Nephron (organoid): Measurements from ENCODE around the gene PKP1.
A peak's percentile ranks its signal among the peaks of the same experiment; 100 is the strongest.

Experiments
- H3K27ac Mint-ChIP-seq, 3 experiments: 2 replicates each; pipeline ENCODE4 v1.8.0; 2020; ENCODE audit warnings: mixed read lengths in 3 of 3, mild to moderate bottlenecking in 2 of 3, moderate library complexity in 1 of 3
- H3K27me3 Mint-ChIP-seq: 2 replicates; pipeline ENCODE4 v1.8.0; 2021; ENCODE audit warnings: low read depth, mild to moderate bottlenecking, moderate library complexity, mixed read lengths
- H3K36me3 Mint-ChIP-seq: 2 replicates; pipeline ENCODE4 v1.8.0; 2020; ENCODE audit warnings: low read depth, mixed read lengths
- H3K4me1 Mint-ChIP-seq: 2 replicates; pipeline ENCODE4 v1.8.0; 2020; ENCODE audit warnings: mixed read lengths
- H3K4me3 Mint-ChIP-seq, 3 experiments: 2 replicates each; pipeline ENCODE4 v1.8.0; 2020; ENCODE audit warnings: mild to moderate bottlenecking in 3 of 3, mixed read lengths in 3 of 3, moderate library complexity in 2 of 3
- H3K9me3 Mint-ChIP-seq: 2 replicates; pipeline ENCODE4 v1.8.0; 2020; ENCODE audit warnings: mixed read lengths
- CTCF ChIP-seq, 3 experiments: fragments of 200-600 bp; sonication (generic); IDR thresholded peaks; one replicate each; pipeline ENCODE4 v1.5.0; 2021; ENCODE audit warnings: antibody characterized with exemption in 3 of 3; ENCODE audit not compliant: unreplicated experiment in 3 of 3

Gene PKP1

DNA sequence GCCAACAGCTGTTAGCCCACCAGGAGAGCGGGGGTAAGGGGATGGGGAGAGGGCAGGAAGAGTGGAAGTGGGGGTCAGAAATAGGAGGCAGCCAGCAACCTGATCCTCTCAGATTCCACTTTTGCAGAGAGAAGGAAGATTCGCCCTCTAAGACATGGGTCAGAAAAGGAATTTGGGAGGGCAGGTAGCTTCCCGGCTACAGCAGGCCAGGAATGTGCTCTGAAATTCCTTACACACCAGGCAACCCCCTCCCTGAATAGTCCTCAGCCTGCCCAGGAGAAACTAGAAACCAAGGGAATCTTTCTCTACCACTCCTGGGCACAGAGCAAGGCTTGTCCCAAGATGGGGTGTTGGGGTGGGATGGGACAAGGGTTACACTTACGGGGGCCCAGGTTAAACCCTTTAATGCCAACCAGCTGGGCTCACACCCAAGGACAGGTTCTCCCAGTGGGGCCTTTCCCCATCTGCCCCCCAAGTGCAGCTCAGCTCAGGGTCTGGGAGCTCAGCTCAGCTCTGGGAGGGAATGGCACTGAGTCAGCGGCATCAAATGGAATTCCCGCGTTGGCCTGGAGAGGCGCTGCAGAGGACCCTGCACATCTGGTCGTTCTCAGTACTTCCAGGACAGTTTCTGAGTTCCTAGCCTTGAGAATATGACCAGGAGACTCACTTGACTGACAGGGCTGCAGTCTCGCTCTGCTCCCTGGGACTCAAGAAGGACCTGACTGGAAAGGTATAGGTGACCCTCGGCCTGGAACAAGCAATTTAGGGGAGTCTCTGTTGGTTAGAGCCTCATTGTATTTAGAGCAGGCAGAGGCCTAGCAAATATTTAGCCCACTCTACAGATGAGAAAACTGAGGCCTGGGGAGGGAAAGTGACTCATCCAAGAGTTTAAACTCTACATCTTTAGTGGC is 93.4 kb downstream of the PKP1 start:
- peak overlapping the region; percentile 79 to 99 (median 95) for H3K4me3 Mint-ChIP-seq
- TF ChIP-seq CTCF (IDR thresholded peaks at IDR 0.05; ENCODE audit: unreplicated experiment in 3 of 3), result peak; percentile 68 to 73 (median 71)
- no peaks in the 10 kb centered on the region for H3K36me3 Mint-ChIP-seq
- no peaks in the 10 kb centered on the region for H3K9me3 Mint-ChIP-seq
- peak overlapping the region; percentile 90 to 99 (median 98) for H3K27ac Mint-ChIP-seq
- peaks cover 15% of the 10 kb centered on the region for H3K27me3 Mint-ChIP-seq
- H3K4me1 Mint-ChIP-seq, result peaks cover 82% of the 10 kb centered on the region

GRCh38 chr1:201377611-201378092 is 94.3 kb downstream of the PKP1 start, which contains the start of gene TNNT2:
TNNT2 (minus strand) TSS chr1:201377680; CDS start chr1:201373254, 4,426 bp downstream.
- Mint-ChIP-seq H3K4me1 (peaks cover 78% of the 10 kb centered on the region), H3K27ac (peak within 1 kb of the TSS; percentile 90 to 99 (median 98)), H3K4me3 (peak within 1 kb of the TSS; percentile 79 to 99 (median 95)), H3K9me3 (no peaks in the 10 kb centered on the region), H3K36me3 (no peaks in the 10 kb centered on the region), H3K27me3 (peaks cover 15% of the 10 kb centered on the region)
- TF ChIP-seq CTCF (IDR thresholded peaks at IDR 0.05; ENCODE audit: unreplicated experiment in 3 of 3), result no peak

DNA sequence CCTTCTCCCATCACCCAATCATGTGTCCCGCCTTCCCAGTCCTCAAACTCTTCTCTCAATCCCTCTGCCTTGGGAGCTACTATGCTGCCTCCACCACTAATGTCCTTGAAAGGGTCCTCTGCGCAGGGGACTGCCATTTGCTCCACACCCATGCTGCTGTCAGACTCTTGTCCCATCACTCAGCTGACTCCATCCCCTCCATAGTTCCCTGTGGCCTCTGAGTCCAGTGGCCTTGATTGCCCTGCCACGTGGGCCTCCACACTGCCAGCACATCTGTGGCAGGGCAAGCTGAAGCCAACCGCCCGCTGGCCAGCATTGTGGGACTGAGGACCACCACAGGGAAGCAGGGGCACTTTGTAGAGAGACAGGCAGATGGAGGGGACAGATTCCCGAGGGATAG is 95.5 kb downstream of the PKP1 start:
- peaks cover 14% of the 10 kb centered on the region for H3K27me3 Mint-ChIP-seq
- H3K9me3 Mint-ChIP-seq, result no peaks in the 10 kb centered on the region
- H3K4me3 Mint-ChIP-seq, result peak overlapping the region in 2 of 3 experiments; percentile 15 to 67
- peak overlapping the region; percentile 5 to 90 (median 66) for H3K27ac Mint-ChIP-seq
- no peaks in the 10 kb centered on the region for H3K36me3 Mint-ChIP-seq
- H3K4me1 Mint-ChIP-seq, result peaks cover 76% of the 10 kb centered on the region
- no peak for TF ChIP-seq CTCF (IDR thresholded peaks at IDR 0.05; ENCODE audit: unreplicated experiment in 3 of 3)

DNA sequence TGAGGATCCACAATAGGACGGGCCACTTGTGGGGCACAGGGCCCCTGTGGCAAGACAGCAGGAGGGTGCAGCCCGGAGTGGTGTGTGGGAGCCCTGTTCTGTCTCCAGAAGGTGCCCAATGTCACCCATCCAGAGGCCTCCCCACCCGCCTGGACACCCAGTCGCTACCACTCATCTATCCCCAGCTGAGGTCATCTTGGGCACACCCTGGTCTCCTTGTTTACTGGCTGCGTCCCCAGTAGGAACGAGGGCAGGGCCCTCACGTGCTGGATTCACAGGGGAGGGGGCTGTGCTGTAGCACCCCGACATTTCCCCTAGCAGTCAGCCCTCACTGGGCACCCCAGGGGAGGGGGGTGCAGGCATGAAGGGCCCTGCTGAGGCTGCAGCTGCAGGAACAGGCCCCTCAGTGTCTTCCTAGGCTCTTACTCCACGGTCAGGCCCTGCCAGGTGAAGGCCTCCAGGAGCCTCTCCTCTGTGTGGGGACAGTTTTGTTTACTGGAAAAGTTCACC is 96.5 kb downstream of the PKP1 start:
- no peak for TF ChIP-seq CTCF (IDR thresholded peaks at IDR 0.05; ENCODE audit: unreplicated experiment in 3 of 3)
- Mint-ChIP-seq H3K36me3 (no peaks in the 10 kb centered on the region), H3K4me1 (peaks cover 76% of the 10 kb centered on the region), H3K9me3 (no peaks in the 10 kb centered on the region), H3K27me3 (peaks cover 8% of the 10 kb centered on the region), H3K27ac (peak overlapping the region in 1 of 3 experiments; percentile 34), H3K4me3 (no peak overlapping the region)

- Mint-ChIP-seq H3K9me3 (no peaks in the 10 kb centered on the region), H3K27ac (peak overlapping the region; percentile 44 to 57 (median 54)), H3K4me3 (peak overlapping the region in 1 of 3 experiments; percentile 29), H3K36me3 (no peaks in the 10 kb centered on the region), H3K27me3 (peaks cover 17% of the 10 kb centered on the region), H3K4me1 (peaks cover 84% of the 10 kb centered on the region)
- TF ChIP-seq CTCF (IDR thresholded peaks at IDR 0.05; ENCODE audit: unreplicated experiment in 3 of 3), result no peak
Observed at GRCh38 chr1:201381130-201381529, 97.8 kb downstream of the PKP1 start.
